Measurements from ENCODE around the gene RSRC1. TPM values are rescaled to one million over a fixed set of nuclear protein-coding genes. Genes with fewer than 3 reads are reported as not detected.

RSRC1 gene
- total RNA-seq, 1 donor from 2014 or later = 28.5 TPM

GRCh38 chr3:158572766-158573060 is 462.8 kb downstream of the RSRC1 start:
- H3K27me3 ChIP-seq (ENCODE audit: insufficient read depth, low read length) = no peaks in the 10 kb centered on the region
- Mint-ChIP-seq H3K9me3 (ENCODE audit: unreplicated experiment) (no peaks in the 10 kb centered on the region), H3K27me3 (ENCODE audit: low read depth, unreplicated experiment) (no peaks in the 10 kb centered on the region), H3K4me1 (ENCODE audit: low read depth, unreplicated experiment) (peaks cover 8% of the 10 kb centered on the region), H3K36me3 (ENCODE audit: low read depth, unreplicated experiment) (no peaks in the 10 kb centered on the region), H3K4me3 (ENCODE audit: unreplicated experiment) (no peak overlapping the region), H3K27ac (ENCODE audit: unreplicated experiment) (no peak overlapping the region)
- no peak for FAIRE-seq
- peaks cover 10% of the 10 kb centered on the region for H3K4me1 ChIP-seq (ENCODE audit: insufficient read depth, low read length)
- no peak overlapping the region for H3K9ac ChIP-seq (ENCODE audit: low read length)
- H3K9me3 ChIP-seq (ENCODE audit: insufficient read depth, low read depth, low read length) = no peaks in the 10 kb centered on the region
- H2AFZ ChIP-seq (ENCODE audit: low read depth, low read length) = no peak overlapping the region
- no peak overlapping the region for H3K4me3 ChIP-seq (ENCODE audit: insufficient read depth, low read depth, low read length)
- DNase-seq (ENCODE audit: low read depth) = no peak
- H3K27ac ChIP-seq (ENCODE audit: low read depth, low read length) = no peak overlapping the region
- no peaks in the 10 kb centered on the region for H3K79me2 ChIP-seq (ENCODE audit: insufficient read depth, low read length)
- H4K20me1 ChIP-seq (ENCODE audit: insufficient read depth, low read length) = no peaks in the 10 kb centered on the region
- no peak overlapping the region for H3K4me2 ChIP-seq (ENCODE audit: low read length)
- TF ChIP-seq CTCF (IDR thresholded peaks at IDR 0.05; ENCODE audit: insufficient read depth, low read depth, low read length) = no peak
- no peak for TF ChIP-seq EZH2 (IDR thresholded peaks at IDR 0.05; ENCODE audit: insufficient read depth, low read length)
- no peaks in the 10 kb centered on the region for H3K36me3 ChIP-seq (ENCODE audit: insufficient read depth, low read length)

GRCh38 chr3:158573714-158574113 is 463.8 kb downstream of the RSRC1 start:
- H3K36me3 ChIP-seq (ENCODE audit: insufficient read depth, low read length) = no peaks in the 10 kb centered on the region
- H3K4me2 ChIP-seq (ENCODE audit: low read length) = no peak overlapping the region
- H3K79me2 ChIP-seq (ENCODE audit: insufficient read depth, low read length) = no peaks in the 10 kb centered on the region
- Mint-ChIP-seq H3K36me3 (ENCODE audit: low read depth, unreplicated experiment) (no peaks in the 10 kb centered on the region), H3K27me3 (ENCODE audit: low read depth, unreplicated experiment) (no peaks in the 10 kb centered on the region), H3K27ac (ENCODE audit: unreplicated experiment) (no peak overlapping the region), H3K4me1 (ENCODE audit: low read depth, unreplicated experiment) (peaks cover 3% of the 10 kb centered on the region), H3K4me3 (ENCODE audit: unreplicated experiment) (no peak overlapping the region), H3K9me3 (ENCODE audit: unreplicated experiment) (no peaks in the 10 kb centered on the region)
- no peak overlapping the region for H3K9ac ChIP-seq (ENCODE audit: low read length)
- peaks cover 10% of the 10 kb centered on the region for H3K4me1 ChIP-seq (ENCODE audit: insufficient read depth, low read length)
- TF ChIP-seq EZH2 (IDR thresholded peaks at IDR 0.05; ENCODE audit: insufficient read depth, low read length) = no peak
- no peak for TF ChIP-seq CTCF (IDR thresholded peaks at IDR 0.05; ENCODE audit: insufficient read depth, low read depth, low read length)
- H3K27me3 ChIP-seq (ENCODE audit: insufficient read depth, low read length) = no peaks in the 10 kb centered on the region
- H3K27ac ChIP-seq (ENCODE audit: low read depth, low read length) = no peak overlapping the region
- H3K4me3 ChIP-seq (ENCODE audit: insufficient read depth, low read depth, low read length) = no peak overlapping the region
- H3K9me3 ChIP-seq (ENCODE audit: insufficient read depth, low read depth, low read length) = no peaks in the 10 kb centered on the region
- FAIRE-seq (no peak), DNase-seq (ENCODE audit: low read depth) (no peak)
- H4K20me1 ChIP-seq (ENCODE audit: insufficient read depth, low read length) = no peaks in the 10 kb centered on the region
- H2AFZ ChIP-seq (ENCODE audit: low read depth, low read length) = no peak overlapping the region

GRCh38 chr3:158574646-158575045 is 464.8 kb downstream of the RSRC1 start:
- H3K79me2 ChIP-seq (ENCODE audit: insufficient read depth, low read length) = no peaks in the 10 kb centered on the region
- H3K9ac ChIP-seq (ENCODE audit: low read length) = no peak overlapping the region
- no peak overlapping the region for H3K4me3 ChIP-seq (ENCODE audit: insufficient read depth, low read depth, low read length)
- H3K36me3 ChIP-seq (ENCODE audit: insufficient read depth, low read length) = no peaks in the 10 kb centered on the region
- DNase-seq (ENCODE audit: low read depth) = no peak
- FAIRE-seq = no peak
- no peak overlapping the region for H2AFZ ChIP-seq (ENCODE audit: low read depth, low read length)
- H3K4me1 Mint-ChIP-seq (ENCODE audit: low read depth, unreplicated experiment) = peaks cover 2% of the 10 kb centered on the region
- H4K20me1 ChIP-seq (ENCODE audit: insufficient read depth, low read length) = no peaks in the 10 kb centered on the region
- no peak overlapping the region for H3K27ac ChIP-seq (ENCODE audit: low read depth, low read length)
- peaks cover 10% of the 10 kb centered on the region for H3K4me1 ChIP-seq (ENCODE audit: insufficient read depth, low read length)
- H3K27ac Mint-ChIP-seq (ENCODE audit: unreplicated experiment) = no peak overlapping the region
- H3K27me3 ChIP-seq (ENCODE audit: insufficient read depth, low read length) = no peaks in the 10 kb centered on the region
- no peaks in the 10 kb centered on the region for H3K9me3 Mint-ChIP-seq (ENCODE audit: unreplicated experiment)
- no peak overlapping the region for H3K4me3 Mint-ChIP-seq (ENCODE audit: unreplicated experiment)
- H3K27me3 Mint-ChIP-seq (ENCODE audit: low read depth, unreplicated experiment) = no peaks in the 10 kb centered on the region
- no peaks in the 10 kb centered on the region for H3K9me3 ChIP-seq (ENCODE audit: insufficient read depth, low read depth, low read length)
- H3K36me3 Mint-ChIP-seq (ENCODE audit: low read depth, unreplicated experiment) = no peaks in the 10 kb centered on the region
- no peak overlapping the region for H3K4me2 ChIP-seq (ENCODE audit: low read length)
- TF ChIP-seq CTCF (IDR thresholded peaks at IDR 0.05; ENCODE audit: insufficient read depth, low read depth, low read length) = no peak

All from astrocyte (in vitro differentiated cells and primary cell).